CD4-positive, alpha-beta T cell treated with Interleukin-15 for 1 hour (primary cell): ENCODE measurements around the gene LYZL1.
"Not testable (repeated sequence)": the region's sequence is repeated elsewhere in the genome, so short reads cannot be mapped to it uniquely, and the experiment has no call there.

Experiments
- DNase-seq: peaks from one replicate; pipeline ENCODE4 v3.0.0-alpha.2; 2020

Gene LYZL1

DNA sequence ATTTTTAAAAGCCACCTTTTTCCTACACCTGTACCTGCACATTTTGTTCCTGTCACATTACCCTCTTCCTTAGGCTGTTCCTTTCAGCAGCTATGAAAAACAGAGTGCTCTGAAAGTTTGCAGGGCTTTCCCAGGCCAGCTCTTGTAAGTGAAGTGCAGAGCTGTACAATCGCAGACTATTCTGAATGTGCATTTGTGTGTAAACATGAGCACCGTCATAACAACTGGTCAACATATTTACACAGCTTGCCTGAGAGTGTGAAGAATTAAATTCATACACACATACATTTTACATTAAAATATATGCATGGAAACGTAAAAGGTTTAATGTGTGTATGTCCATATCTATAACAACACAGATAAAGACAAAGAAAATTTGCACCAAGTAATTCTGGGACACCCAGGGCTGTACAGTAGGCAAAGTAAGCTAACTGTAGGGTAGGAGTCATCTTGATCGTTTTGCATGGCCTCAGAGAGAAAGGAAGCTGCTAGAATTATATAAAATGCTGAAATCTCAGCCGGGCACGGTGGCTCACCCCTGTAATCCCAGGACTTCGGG lies 23.6 kb upstream of the LYZL1 start:
- DNase-seq, result no peak

DNA sequence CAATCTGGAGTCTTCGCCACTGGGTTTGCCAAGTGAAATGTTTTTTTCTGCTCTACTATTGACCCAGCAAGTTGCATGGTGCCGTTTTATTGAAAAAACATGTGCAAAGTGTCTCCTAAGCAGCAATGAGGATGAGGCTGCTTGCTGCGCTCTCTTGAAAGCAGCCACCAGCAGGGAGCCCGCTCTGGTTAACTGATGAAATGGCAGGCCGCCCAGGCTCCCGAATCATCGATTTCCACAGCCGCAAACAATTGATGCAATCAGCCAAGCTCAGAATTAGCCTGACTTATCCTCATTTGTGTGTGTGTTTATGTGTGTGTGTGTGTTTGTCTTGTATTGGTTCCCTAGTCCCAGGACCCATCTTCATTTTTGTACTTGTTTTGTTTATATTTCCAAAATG lies 22.2 kb upstream of the LYZL1 start:
- no peak for DNase-seq

DNA sequence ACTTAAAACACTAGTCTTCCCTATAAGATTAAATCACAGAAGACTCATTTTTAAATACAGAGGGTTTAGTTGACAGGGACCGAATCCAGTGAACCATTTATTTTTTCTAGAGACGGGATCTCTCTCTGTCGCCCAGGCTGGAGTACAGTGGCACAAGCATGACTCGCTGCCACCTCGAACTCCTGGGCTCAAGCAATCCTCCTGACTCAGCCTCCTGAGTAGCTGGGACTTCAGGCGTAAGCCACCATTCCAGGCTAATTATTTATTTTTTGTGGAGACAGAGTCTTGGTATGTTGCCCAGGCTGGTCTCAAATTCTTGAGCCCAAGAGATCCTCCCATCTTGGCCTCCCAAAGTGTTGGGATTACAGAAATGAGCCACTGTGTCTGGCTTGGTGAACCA lies 20.9 kb upstream of the LYZL1 start:
- DNase-seq, result no peak

DNA sequence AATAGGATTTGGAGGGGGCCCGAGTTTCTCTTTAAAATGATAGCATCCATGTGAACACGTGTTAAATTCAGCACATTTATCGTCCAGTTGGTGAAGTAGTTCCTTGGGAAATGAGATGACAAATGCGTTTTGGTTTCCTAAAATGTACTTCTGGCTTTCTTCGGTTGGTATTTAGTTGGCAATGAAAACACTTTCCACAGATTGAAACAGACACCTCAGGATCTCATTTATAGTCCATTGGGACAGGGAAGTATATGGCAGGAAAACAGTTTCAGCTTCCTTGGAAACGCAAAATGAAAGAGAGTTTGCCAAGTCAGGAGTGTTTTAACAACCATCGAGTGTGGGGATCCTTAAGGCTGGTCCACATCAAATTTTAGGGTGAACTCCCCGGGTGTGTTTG lies 19.4 kb upstream of the LYZL1 start:
- no peak for DNase-seq

DNA sequence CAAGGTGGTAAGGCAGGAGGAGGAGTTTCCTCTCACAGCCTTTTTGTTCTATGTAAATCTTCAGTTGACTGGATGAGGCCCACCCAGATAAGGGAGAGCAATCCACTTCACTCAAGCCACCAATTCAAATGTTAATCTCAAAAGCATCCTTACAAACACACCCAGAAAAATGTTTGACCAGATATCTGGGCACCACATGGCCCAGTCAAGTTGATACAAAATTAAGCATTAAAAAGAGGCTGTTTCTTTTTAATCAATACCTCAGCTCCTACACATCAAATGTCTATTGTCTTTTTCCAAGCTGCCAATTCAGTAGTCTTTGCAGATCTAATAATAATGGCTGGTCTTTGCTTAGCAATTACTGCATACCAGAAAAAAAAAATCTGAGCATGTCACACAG lies 18.0 kb upstream of the LYZL1 start:
- no peak for DNase-seq

DNA sequence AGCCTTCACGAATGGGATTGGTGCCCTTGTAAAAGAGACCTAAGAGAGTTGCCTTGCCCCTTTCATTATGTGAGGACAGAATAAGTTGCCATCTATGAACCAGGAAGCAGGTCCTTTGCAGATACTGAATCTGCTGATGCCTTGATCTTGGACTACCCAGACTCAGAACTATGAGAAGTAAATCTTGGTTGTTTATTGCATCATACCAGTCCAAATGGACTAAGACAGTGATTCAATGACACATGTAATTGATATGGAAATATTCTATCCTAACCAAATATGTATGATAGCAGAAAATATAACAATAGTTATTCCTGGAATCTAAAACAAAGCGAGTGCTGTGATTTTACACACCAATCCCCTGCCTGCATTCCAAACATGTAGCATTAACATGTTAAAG lies 17.0 kb upstream of the LYZL1 start:
- no peak for DNase-seq

DNA sequence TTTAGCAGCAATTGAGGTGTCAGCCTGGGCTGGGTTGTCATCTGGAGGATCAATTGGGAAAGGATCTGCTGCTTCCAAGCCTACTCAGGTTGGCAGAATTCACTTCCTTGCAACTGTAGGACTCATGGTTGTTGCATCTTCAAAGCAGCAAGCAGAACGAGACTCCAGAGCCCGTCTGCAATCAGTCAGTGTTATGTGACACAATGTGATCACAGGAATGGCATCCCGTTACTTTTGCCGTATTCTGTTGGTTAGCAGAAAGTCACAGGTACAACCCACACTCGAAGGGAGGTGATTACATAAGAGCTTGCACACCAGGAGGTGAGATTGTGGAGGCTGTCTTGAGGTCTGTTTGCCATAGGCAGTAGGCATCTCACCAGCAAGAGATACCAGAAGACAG lies 15.4 kb upstream of the LYZL1 start:
- DNase-seq, result no peak

DNA sequence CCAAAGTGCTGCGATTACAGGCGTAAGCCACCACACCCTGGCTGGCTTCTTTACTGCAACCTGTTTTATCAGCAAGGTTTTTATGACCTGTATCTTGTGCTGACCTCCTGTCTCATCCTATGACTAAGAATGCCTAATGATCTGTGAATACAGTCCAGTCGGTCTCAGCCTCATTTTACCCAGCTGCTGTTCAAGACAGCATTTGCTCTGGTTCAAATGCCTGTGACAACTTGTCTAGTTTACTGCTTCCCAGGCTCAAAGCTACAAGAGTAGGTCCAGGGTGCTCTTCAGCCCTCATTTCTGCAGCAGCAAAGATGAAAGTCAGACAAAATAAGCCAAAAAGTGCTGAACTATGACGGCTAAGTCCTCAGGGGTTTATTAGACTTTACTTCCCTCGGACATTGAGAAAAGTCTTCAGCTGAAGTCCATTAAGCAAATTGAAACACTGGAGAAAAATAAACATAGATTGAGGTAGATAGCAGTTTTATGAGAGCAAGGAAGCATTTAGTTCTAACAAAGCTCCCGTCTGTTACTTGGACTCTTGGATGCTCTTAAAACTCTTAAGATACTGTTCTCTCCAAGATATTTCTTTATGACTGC lies 12.5 kb upstream of the LYZL1 start:
- DNase-seq, result no peak

DNA sequence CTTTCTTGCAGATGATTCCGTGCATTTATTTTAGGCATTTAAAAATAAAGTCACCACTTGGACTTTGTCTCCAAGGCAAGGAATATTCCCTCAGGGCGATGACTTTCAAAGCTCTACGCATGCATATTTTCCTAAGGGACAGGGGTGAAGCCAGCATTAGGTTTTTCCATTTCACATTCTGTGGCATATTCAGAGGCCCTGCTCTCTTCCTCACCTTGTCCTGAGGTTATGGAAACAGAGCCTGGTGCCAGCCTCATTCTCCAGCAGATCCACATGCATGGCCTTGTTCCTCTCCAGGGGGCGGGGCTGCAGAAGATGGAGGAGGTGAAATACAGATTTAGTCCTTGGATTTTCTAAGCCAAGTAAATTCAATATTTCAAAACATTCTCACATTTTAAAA lies 11.6 kb upstream of the LYZL1 start:
- DNase-seq, result no peak

DNA sequence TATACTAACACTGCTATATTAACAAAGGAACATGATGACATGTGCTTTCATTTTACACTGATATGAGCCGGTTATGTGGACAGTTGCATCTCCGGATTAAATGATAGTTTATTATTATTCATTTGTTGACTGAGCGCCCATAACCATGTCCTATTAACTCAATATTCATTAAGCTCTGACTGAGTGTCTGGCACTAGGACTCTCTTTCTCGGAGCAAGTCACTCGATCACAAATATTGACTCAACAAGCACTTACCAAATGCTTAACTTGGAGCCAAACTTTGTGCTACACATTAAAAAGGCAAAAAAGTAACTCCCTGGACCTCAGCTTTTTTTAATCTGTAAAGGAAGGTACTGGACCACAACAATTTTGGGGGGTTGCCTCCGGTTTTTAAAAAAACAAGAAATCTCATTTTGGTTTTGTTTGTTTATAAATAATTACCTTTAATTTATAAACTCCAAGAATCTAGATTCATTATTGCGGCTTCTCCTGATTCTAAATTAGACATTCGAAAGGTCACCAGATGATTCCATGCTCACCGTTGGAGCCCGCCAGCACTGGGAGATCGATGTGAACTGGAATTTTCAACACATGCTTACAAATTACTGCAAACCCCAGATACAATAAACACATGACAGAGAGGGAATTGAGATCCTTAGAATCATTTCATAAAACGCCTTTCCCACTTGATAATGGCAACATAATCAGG lies 8.9 kb upstream of the LYZL1 start:
- no peak for DNase-seq

DNA sequence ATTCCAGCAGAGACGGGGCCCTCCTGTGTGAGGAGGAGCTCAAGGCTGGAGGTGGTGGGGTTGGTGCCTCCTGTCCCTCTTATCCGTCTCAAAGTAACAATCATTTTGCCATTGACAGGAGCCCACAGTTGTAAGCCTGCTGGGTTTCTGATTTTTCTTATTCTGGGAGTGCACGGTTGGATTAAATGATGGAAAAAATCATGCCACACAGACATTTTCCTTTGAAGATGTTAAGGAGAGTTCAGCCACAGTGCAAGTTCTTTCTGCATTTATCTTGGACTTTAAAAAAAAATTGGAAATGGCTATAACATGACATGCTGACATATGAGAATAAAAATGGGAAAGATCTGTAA lies 8.4 kb upstream of the LYZL1 start:
- DNase-seq, result no peak

DNA sequence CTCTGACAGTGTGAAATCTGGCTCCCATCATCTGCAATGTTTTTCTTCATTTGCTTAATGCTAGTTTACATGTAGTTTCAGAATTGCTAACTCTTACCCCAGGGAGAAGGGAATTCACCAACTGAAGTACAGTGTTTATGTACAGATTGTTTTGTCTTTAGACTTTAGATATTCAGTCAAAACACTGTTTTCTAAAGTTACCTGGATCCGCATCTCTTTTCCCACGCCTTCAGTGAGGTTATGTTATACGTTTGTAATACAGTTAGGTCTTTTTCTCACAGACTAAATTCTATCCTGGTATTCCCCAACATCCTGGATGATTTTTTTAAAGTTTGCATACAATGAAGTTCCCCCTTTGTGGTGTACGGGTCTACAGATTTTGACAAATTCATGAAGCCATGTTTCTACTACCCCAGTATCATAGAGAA lies 3.2 kb upstream of the LYZL1 start:
- DNase-seq, result no peak

DNA sequence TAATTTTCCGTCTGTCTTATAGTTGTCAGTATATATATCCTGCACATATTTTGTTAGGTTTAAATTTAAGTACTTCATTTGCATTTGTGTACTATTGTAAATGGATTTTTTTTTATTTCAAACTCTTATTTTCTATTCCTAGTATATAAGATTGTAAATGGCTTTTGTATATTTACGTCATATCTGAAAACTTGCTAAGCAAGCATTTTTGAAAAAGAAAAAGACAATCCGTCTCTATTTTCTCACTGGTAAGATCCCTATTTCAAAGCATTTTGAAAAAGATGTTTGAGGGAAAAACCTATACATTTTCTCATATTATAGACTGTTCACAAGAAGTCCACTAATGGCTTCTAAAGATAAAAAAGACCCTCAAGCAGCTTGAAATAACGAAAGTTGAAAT lies 1.2 kb upstream of the LYZL1 start:
- DNase-seq, result no peak

DNA sequence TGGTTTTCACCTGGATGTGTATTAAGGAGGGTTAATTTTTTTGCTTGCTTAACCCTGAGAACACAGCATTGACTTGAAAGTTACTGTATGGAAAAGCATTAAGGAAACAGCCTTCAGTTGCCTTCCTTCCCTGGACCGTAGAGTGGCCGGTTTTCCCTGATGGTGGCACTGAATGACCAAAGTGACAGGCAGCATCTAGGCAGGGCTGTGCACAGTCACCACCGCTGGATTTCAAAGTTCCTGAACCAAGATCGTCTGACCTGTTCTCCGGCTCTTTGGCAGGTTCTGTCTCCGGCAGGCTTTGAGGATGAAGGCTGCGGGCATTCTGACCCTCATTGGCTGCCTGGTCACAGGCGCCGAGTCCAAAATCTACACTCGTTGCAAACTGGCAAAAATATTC lies 2.7 kb downstream of the LYZL1 start:
- not testable (repeated sequence) for DNase-seq

DNA sequence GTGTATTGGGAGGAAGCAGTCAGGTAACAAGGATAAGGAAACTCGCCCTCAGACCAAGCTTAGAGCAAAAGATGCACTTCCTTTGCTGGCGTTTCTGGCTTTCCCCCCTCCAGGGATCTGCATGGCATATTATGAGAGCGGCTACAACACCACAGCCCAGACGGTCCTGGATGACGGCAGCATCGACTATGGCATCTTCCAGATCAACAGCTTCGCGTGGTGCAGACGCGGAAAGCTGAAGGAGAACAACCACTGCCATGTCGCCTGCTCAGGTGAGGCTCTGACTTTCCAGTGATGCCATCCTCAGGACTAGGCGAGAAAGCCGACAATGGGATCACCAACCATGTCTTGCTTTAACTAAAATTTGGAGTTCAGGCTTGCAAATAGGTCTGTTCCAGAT lies 3.5 kb downstream of the LYZL1 start:
- not testable (repeated sequence) for DNase-seq

DNA sequence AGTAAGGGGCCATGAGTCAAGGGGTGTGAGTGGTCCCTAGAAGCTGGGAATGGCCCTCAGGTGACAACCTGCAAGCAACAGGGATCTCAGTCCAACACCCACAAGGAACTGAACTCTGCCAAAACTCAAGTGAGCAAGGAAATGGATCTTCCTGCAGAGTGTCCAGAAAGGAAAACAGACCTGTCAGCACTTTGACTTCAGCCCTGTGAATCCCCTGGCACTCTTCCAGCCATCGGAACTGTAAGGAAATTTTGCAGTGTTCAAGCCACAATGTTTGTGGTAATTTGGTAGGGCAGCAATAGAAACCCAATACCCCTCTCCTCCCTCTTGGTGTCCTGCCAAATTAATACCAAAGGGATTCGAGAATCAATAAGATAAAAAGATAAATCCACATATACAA lies 6.9 kb downstream of the LYZL1 start:
- no peak for DNase-seq

DNA sequence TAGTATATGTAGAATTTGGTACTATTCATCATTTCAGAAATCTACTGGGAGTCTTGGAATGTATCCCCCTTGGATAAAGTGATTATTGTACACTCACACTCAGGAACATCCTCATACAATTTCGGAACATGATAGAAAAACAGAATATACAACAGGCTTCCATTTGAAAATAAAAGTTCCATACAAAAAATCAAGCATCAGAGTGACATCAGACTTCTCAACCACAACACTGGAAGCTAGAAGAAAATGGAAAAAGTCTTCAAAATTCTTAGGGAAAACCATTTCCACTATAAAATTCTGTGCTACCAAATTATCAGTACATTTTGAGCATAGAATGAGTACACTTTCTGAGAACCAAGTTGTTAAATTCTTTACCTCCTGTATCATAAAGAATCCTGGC lies 8.8 kb downstream of the LYZL1 start:
- DNase-seq, result no peak

DNA sequence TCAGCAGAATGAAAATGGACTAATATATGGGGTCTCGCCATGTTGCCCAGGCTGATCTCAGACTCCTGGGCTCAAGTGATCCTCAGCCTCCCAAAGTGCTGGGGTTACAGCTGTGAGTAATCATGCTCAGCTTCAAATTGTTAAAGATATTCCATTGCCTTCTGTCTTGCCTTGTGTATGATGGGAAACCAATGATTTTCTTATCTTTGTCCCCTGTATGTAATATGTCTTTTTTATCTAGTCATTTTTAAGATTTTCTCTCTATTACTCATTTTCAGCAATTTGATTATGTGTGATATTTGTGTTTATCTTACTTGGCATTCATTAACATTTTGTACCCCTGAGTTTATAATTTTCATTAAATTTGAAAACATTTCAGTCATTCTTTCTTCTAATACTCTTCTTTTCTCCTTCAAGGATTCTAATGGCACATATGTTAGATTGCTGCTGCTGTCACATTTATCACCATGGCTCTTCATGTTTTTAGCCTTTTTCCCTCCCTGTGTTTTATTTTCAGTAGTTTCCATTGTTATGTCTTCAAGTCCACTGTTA lies 12.6 kb downstream of the LYZL1 start:
- DNase-seq, result no peak

DNA sequence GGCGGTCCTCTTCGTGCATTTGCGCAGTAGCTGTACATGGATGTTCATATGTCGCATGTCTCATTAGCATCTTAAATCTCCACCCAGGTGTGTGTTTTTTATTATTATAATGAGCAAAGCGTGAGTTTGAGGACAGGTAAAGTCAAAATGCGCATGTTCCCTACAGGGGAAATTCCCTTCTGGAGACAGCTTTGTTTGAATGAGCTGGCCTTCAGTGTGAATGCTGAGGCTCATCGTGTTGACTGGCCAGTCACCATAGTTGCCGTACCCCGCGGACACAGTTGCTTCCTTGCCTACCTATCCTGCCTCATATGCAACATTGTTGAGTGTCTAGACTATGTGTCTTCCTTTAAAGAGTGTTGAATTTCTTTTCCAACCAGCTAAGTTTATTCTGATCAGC lies 13.6 kb downstream of the LYZL1 start:
- DNase-seq, result no peak

DNA sequence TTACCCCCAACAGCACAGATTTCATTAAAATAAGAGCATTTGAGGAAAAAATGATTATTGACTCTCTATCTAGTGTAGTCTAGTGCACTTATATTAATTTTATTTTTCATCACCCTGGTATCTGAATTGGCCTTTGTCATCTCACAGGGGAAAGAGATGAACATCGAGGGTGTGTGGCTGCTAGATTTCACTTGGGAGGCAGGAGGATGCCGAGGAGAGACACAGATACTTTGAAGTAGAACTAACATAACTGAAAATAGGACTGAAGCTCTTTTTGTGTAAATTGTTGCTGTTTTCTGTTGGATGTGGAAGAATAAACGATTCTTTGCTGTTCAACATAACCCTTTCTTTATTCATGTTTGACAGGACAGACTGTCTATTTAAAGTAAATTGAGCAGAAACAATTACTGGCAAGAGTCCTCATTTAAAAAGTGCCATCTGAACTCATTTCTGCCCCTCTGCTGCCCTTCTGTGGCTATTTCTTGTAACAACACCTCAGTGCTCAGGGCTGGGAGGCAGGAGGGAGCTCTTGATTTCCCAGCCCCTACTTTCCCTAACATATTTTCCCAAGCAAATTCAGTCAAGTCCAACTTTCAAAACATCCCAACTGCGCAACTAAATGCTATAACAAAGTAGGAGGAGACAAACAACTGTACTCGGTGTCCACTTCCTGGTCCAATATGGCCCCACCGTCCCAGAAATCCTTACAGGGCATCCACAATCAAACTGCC lies 15.6 kb downstream of the LYZL1 start:
- no peak for DNase-seq

DNA sequence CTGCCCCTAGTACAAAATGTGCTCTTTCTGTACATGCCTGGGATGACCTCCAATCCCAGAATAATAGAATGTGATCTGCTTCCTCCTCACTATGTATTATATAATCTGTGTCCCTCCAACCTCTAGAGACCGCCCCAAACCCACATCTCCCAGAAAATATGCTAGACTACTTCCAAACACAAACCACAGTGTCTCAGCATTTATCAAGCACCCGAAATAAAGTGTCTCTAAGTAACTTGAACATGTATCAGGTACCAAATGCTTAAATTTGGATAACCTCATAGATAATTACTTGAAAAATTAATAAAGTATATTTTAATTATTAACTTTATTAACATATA lies 16.1 kb downstream of the LYZL1 start:
- no peak for DNase-seq

DNA sequence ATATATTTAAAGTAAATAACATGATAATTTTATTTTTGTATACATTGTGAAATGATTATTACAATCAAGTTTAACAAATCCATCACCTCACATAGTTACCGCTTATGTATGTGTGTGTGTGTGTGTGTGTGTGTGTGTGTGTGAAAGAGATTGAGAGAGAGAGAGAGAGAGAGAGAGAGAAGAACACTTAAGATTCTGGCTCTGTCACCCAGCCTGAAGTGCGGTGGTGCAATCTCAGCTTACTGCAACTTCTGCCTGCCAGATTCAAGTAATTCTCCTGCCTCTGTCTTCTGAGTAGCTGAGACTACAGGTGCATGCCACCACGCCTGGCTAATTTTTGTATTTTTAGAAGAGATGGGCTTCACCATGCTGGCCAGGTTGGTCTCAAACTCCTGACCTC lies 17.8 kb downstream of the LYZL1 start:
- DNase-seq, result no peak

DNA sequence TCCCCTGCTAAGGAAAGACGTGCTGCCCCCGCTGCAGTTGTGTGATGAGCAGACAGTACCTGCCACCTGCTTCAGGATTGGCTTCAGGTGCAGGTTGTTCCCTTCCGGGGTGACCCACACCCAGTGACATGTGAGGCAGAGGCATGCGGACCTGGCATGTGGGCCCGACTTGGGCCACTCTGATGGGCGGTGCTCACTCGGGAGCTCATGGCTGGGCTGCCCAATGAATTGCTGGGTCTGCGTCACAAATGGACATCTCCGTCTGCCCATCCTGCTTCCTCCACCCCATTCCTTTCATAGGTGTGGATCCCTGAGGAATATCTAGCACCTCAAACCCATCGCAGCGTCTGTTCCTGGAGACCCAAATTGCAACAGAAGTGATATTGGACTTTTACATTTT lies 19.3 kb downstream of the LYZL1 start:
- not testable (repeated sequence) for DNase-seq

DNA sequence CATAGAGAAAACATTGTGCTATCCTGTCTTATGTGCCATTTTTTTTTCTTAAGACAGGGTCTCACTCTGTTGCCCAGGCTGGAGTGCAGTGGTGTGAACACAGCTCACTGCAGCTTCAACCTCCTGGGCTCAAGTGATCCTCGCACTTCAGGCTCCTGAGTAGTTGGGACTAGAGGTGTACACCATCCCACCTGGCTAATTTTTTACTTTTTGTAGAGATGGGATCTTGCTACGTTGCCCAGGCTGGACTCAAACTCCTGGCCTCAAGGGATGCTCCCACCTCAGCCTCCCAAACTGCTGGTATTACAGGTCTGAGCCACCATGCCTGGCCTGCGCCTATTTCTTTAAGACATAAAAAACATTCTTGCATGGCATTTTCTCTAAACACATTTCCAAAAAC lies 20.6 kb downstream of the LYZL1 start:
- DNase-seq, result no peak
